SKM-1 (cell line): ENCODE results near the gene CCDC60.

Experiments
- DNase-seq: peaks from one replicate; lab custom pipeline; 2025; ENCODE audit not compliant: unreplicated experiment; lab: John Stamatoyannopoulos, UW

CCDC60 gene, protein sequence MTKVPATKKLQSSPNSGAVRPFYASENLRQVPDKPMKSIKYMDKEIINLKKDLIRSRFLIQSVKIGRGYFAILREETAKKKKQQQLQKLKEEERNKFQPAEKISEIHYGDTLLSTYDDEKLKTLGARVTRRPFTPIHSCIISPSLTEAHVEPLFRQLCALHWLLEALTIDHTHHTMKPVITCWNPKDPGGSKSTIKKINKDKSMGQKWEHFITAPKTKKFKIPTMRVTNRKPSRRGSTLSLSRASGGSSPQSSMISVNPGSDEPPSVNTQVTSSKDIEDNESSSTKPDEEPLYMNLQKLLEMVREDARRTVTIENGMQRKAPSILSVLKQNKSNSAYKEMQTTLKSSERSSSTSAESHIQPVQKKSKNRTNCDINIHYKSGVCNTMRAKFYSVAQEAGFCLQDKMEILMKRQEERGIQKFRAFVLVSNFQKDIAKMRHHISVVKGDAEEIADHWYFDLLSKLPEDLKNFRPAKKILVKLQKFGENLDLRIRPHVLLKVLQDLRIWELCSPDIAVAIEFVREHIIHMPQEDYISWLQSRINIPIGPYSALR

DNA sequence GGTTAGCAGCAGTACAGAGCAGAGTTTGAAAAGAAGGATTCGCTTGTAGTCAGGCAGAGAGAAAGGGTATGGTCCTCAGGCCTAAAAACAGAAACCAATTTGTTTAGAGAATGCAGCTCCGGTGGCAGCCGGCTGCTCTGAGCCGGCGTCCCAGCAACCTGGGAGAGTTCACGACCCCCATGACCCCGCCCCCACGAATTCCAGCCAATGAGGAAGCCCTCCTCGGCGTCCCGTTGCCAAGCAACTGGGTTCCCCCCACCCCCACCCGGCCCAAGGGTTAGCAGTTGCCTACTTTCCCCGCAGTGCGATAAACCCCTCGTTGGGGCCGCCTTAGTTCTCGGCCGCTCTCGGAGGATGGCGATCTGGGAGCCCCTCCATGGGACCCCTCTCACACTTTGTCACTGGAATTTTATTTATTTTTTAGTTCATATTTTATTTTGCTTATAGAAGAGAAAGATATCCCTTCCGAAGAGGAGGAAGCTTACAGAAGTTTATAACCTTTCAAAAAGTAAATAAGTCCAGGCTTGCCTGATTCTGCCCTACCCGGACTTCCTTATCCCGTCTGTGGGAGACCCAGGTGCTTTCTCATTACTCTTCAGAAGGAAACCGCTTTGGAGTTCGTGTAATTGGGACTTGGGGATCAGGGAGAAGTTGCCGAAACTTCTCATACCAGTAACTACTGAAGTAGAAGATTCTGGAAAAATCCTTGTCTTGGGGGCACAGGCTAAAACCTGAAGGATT is at the start of gene CCDC60:
Gene CCDC60, plus strand, starts transcription at position 300 of the 741 bp plus-strand sequence. CDS start 448 bp downstream, outside the sequence.
- no peak for DNase-seq

DNA sequence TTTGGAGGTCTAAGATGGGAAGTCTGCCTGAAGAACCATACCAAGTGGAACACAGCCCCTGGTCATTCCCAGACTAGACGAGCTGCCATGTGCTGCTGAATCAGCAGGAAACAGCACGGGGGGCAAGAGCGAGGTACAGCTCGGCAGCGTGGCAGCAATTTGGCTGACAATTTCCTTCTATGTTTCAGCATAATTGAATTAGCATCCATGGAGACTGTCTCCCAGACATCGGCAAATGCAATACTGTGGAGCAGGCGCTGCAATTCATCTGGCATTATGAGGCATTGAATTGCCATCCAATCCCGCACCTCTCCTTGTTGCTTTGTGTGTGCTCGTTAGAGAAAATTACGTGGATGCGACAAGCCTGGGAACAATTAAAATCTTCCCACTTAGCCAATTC is 46.0 kb upstream of the CCDC60 start:
- no peak for DNase-seq

- no peak for DNase-seq
Observed at GRCh38 chr12:119292893-119293630, 41.5 kb upstream of the CCDC60 start.

- no peak for DNase-seq
Observed at GRCh38 chr12:119294211-119294610, 40.3 kb upstream of the CCDC60 start.

DNA sequence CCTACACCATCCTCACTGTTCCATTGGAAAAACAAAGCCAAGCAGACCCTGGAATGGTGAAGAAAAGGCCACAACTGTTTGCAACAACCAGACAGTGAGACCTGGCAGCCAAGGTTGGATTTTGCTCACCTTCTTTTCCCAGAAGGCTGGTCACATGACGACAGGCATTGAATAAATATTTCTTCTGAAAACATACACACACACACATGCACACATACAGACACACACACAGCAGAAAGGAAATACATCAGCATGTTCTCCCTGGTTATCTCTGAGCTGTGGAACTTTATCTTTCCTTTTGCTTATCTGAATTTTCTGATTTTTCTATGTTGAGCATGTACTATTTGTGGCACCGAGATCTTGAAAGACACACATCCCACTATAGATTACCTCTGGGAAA is 38.0 kb upstream of the CCDC60 start:
- DNase-seq = no peak

DNA sequence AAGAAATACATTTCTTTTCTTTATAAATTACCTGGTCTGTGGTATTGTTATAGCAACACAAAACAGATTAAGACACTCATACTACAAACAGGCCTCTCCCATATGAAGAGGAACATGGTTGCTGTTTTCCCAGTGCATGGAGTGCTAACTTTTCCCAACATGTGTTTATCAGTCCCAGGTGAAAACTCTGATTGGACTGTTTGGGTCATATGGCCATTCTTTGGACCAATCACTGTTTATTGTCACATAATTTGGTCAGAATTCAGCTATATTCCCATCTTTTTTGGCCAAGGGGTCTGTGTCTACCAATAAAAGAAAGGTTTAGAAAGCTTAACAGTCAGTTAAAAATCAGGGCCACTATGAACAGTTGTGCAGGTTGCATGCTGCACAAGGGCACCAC is 35.4 kb upstream of the CCDC60 start:
- DNase-seq = no peak

DNA sequence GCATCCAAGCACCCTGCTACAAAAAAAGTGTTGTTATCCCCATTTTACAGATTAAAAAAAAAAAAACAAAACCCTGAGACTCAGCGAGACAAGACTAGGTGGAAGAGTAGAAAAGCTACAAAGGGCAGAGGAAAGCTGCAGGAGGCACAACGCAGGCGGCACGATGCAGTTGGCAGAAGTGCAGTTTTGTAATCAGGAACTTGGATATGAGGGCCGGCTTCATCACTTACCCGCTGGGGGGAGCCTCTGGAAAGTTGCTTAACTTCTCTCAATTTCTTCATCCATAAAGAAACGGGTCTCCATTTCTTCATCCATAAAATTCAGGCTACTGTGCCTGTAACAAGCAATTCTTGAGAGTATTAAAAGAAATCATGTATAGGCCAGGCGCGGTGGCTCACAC is 33.1 kb upstream of the CCDC60 start:
- DNase-seq = no peak

GRCh38 chr12:119302451-119303080 is 32.0 kb upstream of the CCDC60 start:
- DNase-seq = no peak

GRCh38 chr12:119306593-119306992 is 27.9 kb upstream of the CCDC60 start:
- DNase-seq = no peak

DNA sequence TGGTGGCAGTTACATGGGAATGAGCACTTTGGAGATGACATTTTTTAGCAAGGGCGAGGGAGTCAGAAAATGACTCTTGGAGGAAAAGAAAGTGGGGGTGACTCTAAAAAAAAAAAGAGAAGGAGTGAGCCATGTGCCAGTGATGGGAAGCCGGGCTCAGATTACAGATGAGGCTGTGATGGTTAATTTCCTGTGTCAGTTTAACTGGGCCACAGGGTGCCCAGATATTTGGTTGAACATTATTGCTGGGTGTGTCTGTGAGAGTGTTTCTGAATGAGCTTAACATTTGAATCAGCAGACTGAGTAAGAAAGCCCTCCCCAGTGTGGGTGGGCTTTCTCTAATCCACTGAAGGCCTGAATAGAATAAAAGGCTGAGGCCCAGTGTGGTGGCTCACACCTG is 26.8 kb upstream of the CCDC60 start:
- DNase-seq = no peak

DNA sequence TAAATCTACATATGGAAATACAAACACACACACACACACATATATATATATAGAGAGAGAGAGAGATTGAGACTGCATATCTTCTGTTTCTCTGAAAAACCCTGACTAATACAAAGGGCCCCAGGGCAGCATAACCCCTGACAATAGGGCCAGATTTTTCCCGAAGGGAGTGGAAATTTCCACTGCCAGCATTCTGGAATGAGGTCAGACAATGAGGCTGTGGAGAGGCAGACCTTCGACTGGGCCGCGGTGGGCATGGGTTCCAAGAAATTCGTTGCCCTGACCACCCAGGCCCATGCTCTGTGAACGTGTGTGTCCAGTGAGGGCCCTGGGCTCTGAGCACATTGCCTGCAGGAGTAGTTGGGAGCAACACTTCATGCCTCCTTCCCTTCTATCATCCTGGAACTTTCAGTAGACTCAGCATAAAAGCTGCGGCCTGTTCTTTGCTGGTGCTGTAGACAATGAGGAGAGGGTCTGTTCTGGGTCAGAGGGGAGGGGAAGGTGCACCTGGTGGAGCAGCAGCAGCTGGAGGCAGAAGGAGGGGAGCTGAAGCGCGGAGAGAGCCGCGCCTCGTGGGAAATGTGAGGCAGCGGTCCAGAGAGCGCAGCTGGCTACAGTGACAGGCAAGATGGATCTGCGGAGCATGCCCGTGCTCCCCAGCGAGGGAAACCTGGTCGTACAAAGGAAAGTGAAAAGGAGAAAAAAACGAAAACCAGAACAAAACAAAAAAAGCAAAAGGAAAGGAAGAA is 25.6 kb upstream of the CCDC60 start:
- DNase-seq = no peak

DNA sequence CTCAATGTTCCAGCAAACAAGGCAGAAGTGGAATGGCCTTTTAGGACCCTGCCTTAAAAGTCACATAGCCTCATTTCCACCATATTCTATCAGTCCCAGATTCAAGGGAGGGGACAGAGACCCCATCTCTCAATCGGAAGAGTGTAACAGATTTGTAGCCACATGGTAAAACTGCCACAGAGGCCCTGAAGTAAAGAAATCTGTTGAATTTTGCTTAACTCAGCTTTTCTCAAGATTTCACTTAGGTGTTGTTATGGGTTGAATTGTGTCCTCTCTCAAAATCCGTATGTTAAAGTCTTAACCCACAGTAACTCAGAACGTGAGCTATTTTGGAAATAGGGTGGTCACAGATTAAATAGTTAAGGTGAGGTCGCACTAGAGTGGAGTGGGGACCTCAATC is 22.7 kb upstream of the CCDC60 start:
- DNase-seq = no peak

- DNase-seq = no peak
Observed at GRCh38 chr12:119312904-119313303, 21.6 kb upstream of the CCDC60 start.

- no peak for DNase-seq
Observed at GRCh38 chr12:119314290-119314689, 20.2 kb upstream of the CCDC60 start.

- no peak for DNase-seq
Observed at GRCh38 chr12:119319638-119320037, 14.9 kb upstream of the CCDC60 start.

DNA sequence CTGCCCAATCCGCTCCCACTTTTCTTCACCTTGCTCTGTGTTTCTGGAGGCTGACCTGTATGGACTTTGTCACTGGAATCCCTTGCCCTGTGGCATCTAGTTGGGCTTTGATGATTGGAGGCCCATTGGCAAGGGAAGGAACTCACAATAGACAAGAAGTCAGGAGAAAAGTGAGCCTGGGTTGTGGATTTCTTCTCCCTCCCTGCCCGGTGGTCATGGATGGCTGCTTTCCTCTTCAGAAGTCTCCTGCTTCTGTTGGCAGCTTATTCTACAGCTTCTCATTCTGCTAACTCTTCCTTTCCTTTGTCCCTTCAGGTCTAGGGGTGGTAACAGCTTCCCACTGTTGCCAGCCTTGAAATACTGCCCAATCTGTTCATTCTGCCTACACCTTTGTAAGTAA is 13.9 kb upstream of the CCDC60 start:
- no peak for DNase-seq

DNA sequence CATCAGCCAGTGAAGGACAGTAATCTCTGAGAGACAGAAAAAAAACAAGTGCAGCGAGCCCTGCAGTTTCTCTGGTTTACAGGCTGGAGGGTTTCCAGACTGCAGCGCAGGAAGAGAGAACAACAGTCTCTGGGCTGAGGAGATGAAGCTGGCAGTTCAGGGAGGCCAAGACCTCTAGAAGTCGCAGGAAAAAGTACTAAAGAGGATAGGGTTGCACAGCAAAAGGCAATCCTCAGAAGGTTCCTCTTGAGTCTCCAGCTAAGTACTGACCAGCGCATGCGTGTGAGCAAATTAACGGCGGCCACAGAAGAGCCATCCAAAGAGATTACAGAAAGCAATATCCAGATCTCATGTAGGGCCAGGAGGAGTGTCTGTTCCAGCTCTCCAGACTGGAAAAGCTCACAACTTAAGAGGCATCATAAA is 12.2 kb upstream of the CCDC60 start:
- DNase-seq = no peak

GRCh38 chr12:119325813-119326212 is 8.7 kb upstream of the CCDC60 start:
- DNase-seq = no peak

DNA sequence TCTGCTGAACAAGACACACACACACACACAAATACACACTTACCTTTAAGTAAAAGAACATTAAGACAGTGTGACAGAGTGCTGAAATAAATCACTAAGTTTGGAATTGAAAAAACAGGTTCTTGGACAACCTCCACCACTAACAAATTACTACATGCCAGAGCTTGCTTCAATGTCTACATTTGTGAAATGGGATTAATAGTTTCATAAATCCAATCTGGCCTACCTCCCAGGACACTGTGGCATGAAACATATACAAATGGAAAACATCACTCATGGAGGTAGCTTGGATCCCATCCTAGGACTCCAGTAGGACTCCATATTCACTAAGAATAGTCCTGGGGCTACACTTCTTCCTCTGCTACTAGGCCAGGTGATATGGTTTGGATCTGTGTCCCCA is 8.2 kb upstream of the CCDC60 start:
- DNase-seq = no peak

DNA sequence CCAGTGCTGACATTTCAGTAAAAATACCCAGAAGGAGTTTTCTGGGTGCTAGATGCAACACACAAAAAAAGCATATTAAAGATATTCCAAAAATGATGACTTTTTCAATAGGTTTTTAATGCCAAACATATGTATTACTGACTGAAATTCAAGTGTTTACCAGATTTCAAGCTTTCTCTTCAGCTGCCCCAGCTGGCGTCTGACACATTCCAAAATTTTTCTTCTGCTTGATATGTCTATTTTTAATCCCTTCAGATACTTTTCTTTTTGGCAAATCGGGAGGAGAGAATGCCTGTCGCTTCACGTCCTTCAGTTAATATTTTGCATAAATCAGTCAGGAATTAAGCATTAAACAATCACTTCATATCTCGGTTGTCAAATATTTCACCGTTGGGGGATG is 7.1 kb upstream of the CCDC60 start:
- no peak for DNase-seq
